Measurements from ENCODE around the gene EGFL6.

- TF ChIP-seq USF2 (IDR thresholded peaks at IDR 0.05; ENCODE audit: low read depth, low read length): no peak
- no peak for TF ChIP-seq CTCF (conservative IDR thresholded peaks at IDR 0.05; ENCODE audit: low read depth, low read length)
Observed at GRCh38 chrX:13622401-13622964, 53.1 kb downstream of the EGFL6 start.

All from IMR-90 (cell line).